GM18519 (cell line): ENCODE results near the gene LARP4B.

Experiments used
- ATAC-seq: cut with Tn5 transposase; IDR thresholded peaks from one replicate; pipeline ENCODE4 v1.9.1; 2021; ENCODE audit warnings: mild to moderate bottlenecking, moderate library complexity; ENCODE audit not compliant: unreplicated experiment, low FRiP score

The LARP4B gene

GRCh38 chr10:790821-791551, 140.5 kb downstream of the LARP4B start:
- ATAC-seq = no peak

GRCh38 chr10:789831-790701, 141.4 kb downstream of the LARP4B start:
- no peak for ATAC-seq

- no peak for ATAC-seq
These were observed 142.4 kb downstream of the LARP4B start for GRCh38 chr10:788796-789748.

- no peak for ATAC-seq
These were observed 143.4 kb downstream of the LARP4B start for GRCh38 chr10:787933-788651.

- no peak for ATAC-seq
These were observed 144.7 kb downstream of the LARP4B start for GRCh38 chr10:786633-787474.

GRCh38 chr10:785861-786214, 145.7 kb downstream of the LARP4B start:
- no peak for ATAC-seq

- no peak for ATAC-seq
These were observed 146.2 kb downstream of the LARP4B start for GRCh38 chr10:785089-785860.

- no peak for ATAC-seq
These were observed 147.0 kb downstream of the LARP4B start for GRCh38 chr10:784403-785088.

- no peak for ATAC-seq
These were observed 148.5 kb downstream of the LARP4B start for GRCh38 chr10:782751-783648.

- no peak for ATAC-seq
These were observed 150.7 kb downstream of the LARP4B start for GRCh38 chr10:780536-781524.

GRCh38 chr10:778626-779330, 152.7 kb downstream of the LARP4B start:
- ATAC-seq = no peak

- ATAC-seq = no peak
These were observed 153.5 kb downstream of the LARP4B start for GRCh38 chr10:777913-778479.

- ATAC-seq = no peak
These were observed 154.7 kb downstream of the LARP4B start for GRCh38 chr10:776772-777171.

GRCh38 chr10:775245-776075, 156.0 kb downstream of the LARP4B start:
- ATAC-seq = no peak
